Effector memory CD4-positive, alpha-beta T cell (primary cell): ENCODE results near the gene SSBP3.

Experiments
- DNase-seq, 3 donors: peaks; one replicate each; pipeline ENCODE4 v3.0.0-alpha.2; 2020
- H3K27ac ChIP-seq: 2 replicates; pipeline ENCODE4 v1.7.0; 2013; ENCODE audit warnings: mild to moderate bottlenecking, low read length, moderate library complexity; ENCODE audit not compliant: insufficient read depth, poor library complexity, severe bottlenecking
- H3K27me3 ChIP-seq: replicated peaks from 2 replicates; pipeline ENCODE4 v1.7.0; 2013; ENCODE audit warnings: mild to moderate bottlenecking, low read length; ENCODE audit not compliant: insufficient read depth, control insufficient read depth, poor library complexity, severe bottlenecking
- H3K36me3 ChIP-seq: 2 replicates; pipeline ENCODE4 v1.7.0; 2013; ENCODE audit warnings: mild to moderate bottlenecking, low read length, moderate library complexity; ENCODE audit not compliant: control insufficient read depth, insufficient read depth
- H3K4me1 ChIP-seq: 2 replicates; pipeline ENCODE4 v1.7.0; 2013; ENCODE audit warnings: low read length, mild to moderate bottlenecking; ENCODE audit not compliant: control insufficient read depth, insufficient read depth, poor library complexity, severe bottlenecking
- H3K4me3 ChIP-seq: 2 replicates; pipeline ENCODE4 v1.7.0; 2013; ENCODE audit warnings: low read length, low read depth, mild to moderate bottlenecking; ENCODE audit not compliant: insufficient read depth, poor library complexity, severe bottlenecking
- H3K9me3 ChIP-seq: 2 replicates; pipeline ENCODE4 v1.7.0; 2013; ENCODE audit warnings: mild to moderate bottlenecking, low read length, moderate library complexity; ENCODE audit not compliant: control insufficient read depth

The SSBP3 gene

GRCh38 chr1:54180701-54181360, 225.4 kb downstream of the SSBP3 start:
- no peak for DNase-seq
- no peaks in the 10 kb centered on the region for H3K9me3 ChIP-seq
- H3K27ac ChIP-seq, result no peak overlapping the region
- no peak overlapping the region for H3K4me3 ChIP-seq
- no peaks in the 10 kb centered on the region for H3K4me1 ChIP-seq
- H3K36me3 ChIP-seq, result no peaks in the 10 kb centered on the region
- no peaks in the 10 kb centered on the region for H3K27me3 ChIP-seq

GRCh38 chr1:54178296-54179070, 227.7 kb downstream of the SSBP3 start:
- no peaks in the 10 kb centered on the region for H3K36me3 ChIP-seq
- H3K4me3 ChIP-seq, result no peak overlapping the region
- no peak overlapping the region for H3K27ac ChIP-seq
- no peaks in the 10 kb centered on the region for H3K9me3 ChIP-seq
- DNase-seq, result no peak
- no peaks in the 10 kb centered on the region for H3K27me3 ChIP-seq
- no peaks in the 10 kb centered on the region for H3K4me1 ChIP-seq

GRCh38 chr1:54177726-54178125, 228.5 kb downstream of the SSBP3 start:
- no peak for DNase-seq
- no peak overlapping the region for H3K4me3 ChIP-seq
- H3K9me3 ChIP-seq, result no peaks in the 10 kb centered on the region
- no peak overlapping the region for H3K27ac ChIP-seq
- H3K27me3 ChIP-seq, result no peaks in the 10 kb centered on the region
- H3K4me1 ChIP-seq, result no peaks in the 10 kb centered on the region
- H3K36me3 ChIP-seq, result no peaks in the 10 kb centered on the region

- DNase-seq, result no peak
- Histone ChIP-seq H3K36me3 (no peaks in the 10 kb centered on the region), H3K9me3 (no peaks in the 10 kb centered on the region)
Observed at GRCh38 chr1:54176621-54177327, 229.4 kb downstream of the SSBP3 start.

More at GRCh38 chr1:54176621-54177327, 229.4 kb downstream of the SSBP3 start:
- H3K4me1 ChIP-seq, result no peaks in the 10 kb centered on the region
- H3K4me3 ChIP-seq, result no peak overlapping the region
- H3K27ac ChIP-seq, result no peak overlapping the region
- no peaks in the 10 kb centered on the region for H3K27me3 ChIP-seq
